ENCODE measurements around the gene CLC.

GRCh38 chr19:39754971-39755370 lies 17.1 kb upstream of the CLC start:
- TF ChIP-seq CTCF (IDR thresholded peaks at IDR 0.05) (no peak), POLR2A (IDR thresholded peaks at IDR 0.05) (no peak)
